Measurements from ENCODE around the gene ZSWIM3.

ZSWIM3 gene

GRCh38 chr20:45905505-45906079, 48.2 kb downstream of the ZSWIM3 start:
- DNase-seq = peak; percentile 91 to 98
- Histone ChIP-seq H4K8ac (ENCODE audit: low read depth, low read length) (no peak overlapping the region), H4K91ac (ENCODE audit: low read depth, low read length) (no peak overlapping the region), H3K23ac (ENCODE audit: low read length) (no peak overlapping the region), H3K4ac (ENCODE audit: low read depth, low read length) (no peak overlapping the region), H3K4me3 (ENCODE audit: low read depth, low read length) (no peak overlapping the region), H3K4me2 (ENCODE audit: low read length) (no peak overlapping the region), H4K12ac (ENCODE audit: low read depth, low read length) (no peak overlapping the region), H3K9me3 (ENCODE audit: insufficient read depth, low read depth, low read length) (no peaks in the 10 kb centered on the region), H3K79me2 (ENCODE audit: control insufficient read depth, insufficient read depth, low read length, poor library complexity) (no peaks in the 10 kb centered on the region), H3K27ac (ENCODE audit: low read depth, low read length) (no peak overlapping the region), H2BK12ac (ENCODE audit: low read length) (no peak overlapping the region), H2AFZ (ENCODE audit: insufficient read depth, low read length, poor library complexity) (no peak overlapping the region), H3K27me3 (ENCODE audit: insufficient read depth, low read length) (no peaks in the 10 kb centered on the region), H3K36me3 (ENCODE audit: control insufficient read depth in 1 of 2, insufficient read depth in 2 of 2, low read length in 2 of 2) (peaks cover 10 to 15% of the 10 kb centered on the region in 2 experiments), H3K4me1 (ENCODE audit: control insufficient read depth in 1 of 2, insufficient read depth in 2 of 2, low read length in 2 of 2) (peaks cover 0 to 5% of the 10 kb centered on the region in 2 experiments), H3K79me1 (ENCODE audit: low read length) (no peaks in the 10 kb centered on the region), H2AK5ac (ENCODE audit: low read length) (no peak overlapping the region), H2BK120ac (ENCODE audit: insufficient read depth, low read length, poor library complexity) (no peak overlapping the region), H3K14ac (ENCODE audit: low read length) (no peak overlapping the region), H2BK5ac (ENCODE audit: low read depth, low read length, poor library complexity) (no peak overlapping the region), H3K18ac (ENCODE audit: low read length) (no peak overlapping the region), H3K9ac (ENCODE audit: low read length) (no peak overlapping the region)
- no CpG with 5 or more reads among the region's 8 CpGs for WGBS (ENCODE audit: extremely low coverage, insufficient coverage, insufficient read length)

- H3K27me3 ChIP-seq (ENCODE audit: insufficient read depth, low read length) = no peaks in the 10 kb centered on the region
- no peak overlapping the region for H3K4ac ChIP-seq (ENCODE audit: low read depth, low read length)
- H4K12ac ChIP-seq (ENCODE audit: low read depth, low read length) = no peak overlapping the region
- H2BK12ac ChIP-seq (ENCODE audit: low read length) = no peak overlapping the region
- no peak overlapping the region for H2BK120ac ChIP-seq (ENCODE audit: insufficient read depth, low read length, poor library complexity)
- no peak for DNase-seq
- H3K9me3 ChIP-seq (ENCODE audit: insufficient read depth, low read depth, low read length) = no peaks in the 10 kb centered on the region
- no peak overlapping the region for H3K14ac ChIP-seq (ENCODE audit: low read length)
- WGBS (ENCODE audit: extremely low coverage, insufficient coverage, insufficient read length) = no CpG with 5 or more reads among the region's 17 CpGs
- no peak overlapping the region for H3K27ac ChIP-seq (ENCODE audit: low read depth, low read length)
- no peak overlapping the region for H4K8ac ChIP-seq (ENCODE audit: low read depth, low read length)
- H3K4me3 ChIP-seq (ENCODE audit: low read depth, low read length) = no peak overlapping the region
- no peak overlapping the region for H3K23ac ChIP-seq (ENCODE audit: low read length)
- H3K79me1 ChIP-seq (ENCODE audit: low read length) = peaks cover 8% of the 10 kb centered on the region
- H3K79me2 ChIP-seq (ENCODE audit: control insufficient read depth, insufficient read depth, low read length, poor library complexity) = no peaks in the 10 kb centered on the region
- no peak overlapping the region for H4K91ac ChIP-seq (ENCODE audit: low read depth, low read length)
- no peak overlapping the region for H3K4me2 ChIP-seq (ENCODE audit: low read length)
- no peak overlapping the region for H2AK5ac ChIP-seq (ENCODE audit: low read length)
- no peak overlapping the region for H3K9ac ChIP-seq (ENCODE audit: low read length)
- H2AFZ ChIP-seq (ENCODE audit: insufficient read depth, low read length, poor library complexity) = no peak overlapping the region
- peaks cover 10 to 14% of the 10 kb centered on the region in 2 experiments for H3K4me1 ChIP-seq (ENCODE audit: control insufficient read depth in 1 of 2, insufficient read depth in 2 of 2, low read length in 2 of 2)
- H3K36me3 ChIP-seq (ENCODE audit: control insufficient read depth in 1 of 2, insufficient read depth in 2 of 2, low read length in 2 of 2) = peaks cover 7 to 10% of the 10 kb centered on the region in 2 experiments
- H3K18ac ChIP-seq (ENCODE audit: low read length) = no peak overlapping the region
- H2BK5ac ChIP-seq (ENCODE audit: low read depth, low read length, poor library complexity) = no peak overlapping the region
These were observed 50.0 kb downstream of the ZSWIM3 start for GRCh38 chr20:45907219-45907948.

- Histone ChIP-seq H3K36me3 (ENCODE audit: control insufficient read depth in 1 of 2, insufficient read depth in 2 of 2, low read length in 2 of 2) (peaks cover 7 to 10% of the 10 kb centered on the region in 2 experiments), H3K27ac (ENCODE audit: low read depth, low read length) (no peak overlapping the region), H2AFZ (ENCODE audit: insufficient read depth, low read length, poor library complexity) (no peak overlapping the region), H3K4me1 (ENCODE audit: control insufficient read depth in 1 of 2, insufficient read depth in 2 of 2, low read length in 2 of 2) (peaks cover 11 to 16% of the 10 kb centered on the region in 2 experiments), H3K18ac (ENCODE audit: low read length) (no peak overlapping the region), H3K79me2 (ENCODE audit: control insufficient read depth, insufficient read depth, low read length, poor library complexity) (no peaks in the 10 kb centered on the region), H3K4me2 (ENCODE audit: low read length) (no peak overlapping the region), H3K9ac (ENCODE audit: low read length) (no peak overlapping the region), H3K14ac (ENCODE audit: low read length) (no peak overlapping the region), H3K9me3 (ENCODE audit: insufficient read depth, low read depth, low read length) (no peaks in the 10 kb centered on the region), H2BK12ac (ENCODE audit: low read length) (no peak overlapping the region), H3K27me3 (ENCODE audit: insufficient read depth, low read length) (no peaks in the 10 kb centered on the region), H2BK5ac (ENCODE audit: low read depth, low read length, poor library complexity) (no peak overlapping the region), H4K91ac (ENCODE audit: low read depth, low read length) (no peak overlapping the region), H3K4me3 (ENCODE audit: low read depth, low read length) (no peak overlapping the region), H3K79me1 (ENCODE audit: low read length) (peaks cover 10% of the 10 kb centered on the region), H2BK120ac (ENCODE audit: insufficient read depth, low read length, poor library complexity) (no peak overlapping the region), H3K23ac (ENCODE audit: low read length) (no peak overlapping the region), H4K12ac (ENCODE audit: low read depth, low read length) (no peak overlapping the region), H3K4ac (ENCODE audit: low read depth, low read length) (no peak overlapping the region), H4K8ac (ENCODE audit: low read depth, low read length) (no peak overlapping the region), H2AK5ac (ENCODE audit: low read length) (no peak overlapping the region)
- DNase-seq = no peak
- no CpG with 5 or more reads among the region's 2 CpGs for WGBS (ENCODE audit: extremely low coverage, insufficient coverage, insufficient read length)
These were observed 50.7 kb downstream of the ZSWIM3 start for GRCh38 chr20:45908084-45908483.

- no peak overlapping the region for H3K4me3 ChIP-seq (ENCODE audit: low read depth, low read length)
- peaks cover 10% of the 10 kb centered on the region for H3K79me1 ChIP-seq (ENCODE audit: low read length)
- no peak overlapping the region for H4K12ac ChIP-seq (ENCODE audit: low read depth, low read length)
- H3K4me1 ChIP-seq (ENCODE audit: control insufficient read depth in 1 of 2, insufficient read depth in 2 of 2, low read length in 2 of 2) = peaks cover 11 to 16% of the 10 kb centered on the region in 2 experiments
- no peak overlapping the region for H2BK120ac ChIP-seq (ENCODE audit: insufficient read depth, low read length, poor library complexity)
- H3K9me3 ChIP-seq (ENCODE audit: insufficient read depth, low read depth, low read length) = no peaks in the 10 kb centered on the region
- no peak overlapping the region for H3K4ac ChIP-seq (ENCODE audit: low read depth, low read length)
- H2AK5ac ChIP-seq (ENCODE audit: low read length) = no peak overlapping the region
- no peak overlapping the region for H3K9ac ChIP-seq (ENCODE audit: low read length)
- H2AFZ ChIP-seq (ENCODE audit: insufficient read depth, low read length, poor library complexity) = no peak overlapping the region
- no peak overlapping the region for H3K18ac ChIP-seq (ENCODE audit: low read length)
- no peak overlapping the region for H3K27ac ChIP-seq (ENCODE audit: low read depth, low read length)
- no peak overlapping the region for H2BK12ac ChIP-seq (ENCODE audit: low read length)
- H2BK5ac ChIP-seq (ENCODE audit: low read depth, low read length, poor library complexity) = no peak overlapping the region
- no peak overlapping the region for H3K23ac ChIP-seq (ENCODE audit: low read length)
- H3K14ac ChIP-seq (ENCODE audit: low read length) = no peak overlapping the region
- peaks cover 7 to 10% of the 10 kb centered on the region in 2 experiments for H3K36me3 ChIP-seq (ENCODE audit: control insufficient read depth in 1 of 2, insufficient read depth in 2 of 2, low read length in 2 of 2)
- H3K4me2 ChIP-seq (ENCODE audit: low read length) = no peak overlapping the region
- WGBS (ENCODE audit: extremely low coverage, insufficient coverage, insufficient read length) = 100% methylated on average over 1 of the region's 12 CpGs
- no peak for DNase-seq
- H3K79me2 ChIP-seq (ENCODE audit: control insufficient read depth, insufficient read depth, low read length, poor library complexity) = no peaks in the 10 kb centered on the region
- H3K27me3 ChIP-seq (ENCODE audit: insufficient read depth, low read length) = no peaks in the 10 kb centered on the region
- H4K91ac ChIP-seq (ENCODE audit: low read depth, low read length) = no peak overlapping the region
- H4K8ac ChIP-seq (ENCODE audit: low read depth, low read length) = no peak overlapping the region
These were observed 52.0 kb downstream of the ZSWIM3 start for GRCh38 chr20:45909336-45909808.
